ENCODE measurements around the gene CLMN. TPM values are rescaled to one million over a fixed set of nuclear protein-coding genes. Genes with fewer than 3 reads are reported as not detected.

The CLMN gene
- total RNA-seq, 1 experiment from 2014 or later, result 33.4 TPM

- TF ChIP-seq POLR2AphosphoS5 (IDR thresholded peaks at IDR 0.05; ENCODE audit: low read depth, low read length) (no peak), CBX3 (IDR thresholded peaks at IDR 0.05; ENCODE audit: low read depth) (no peak), ZNF274 (IDR thresholded peaks at IDR 0.05; ENCODE audit: low read depth, low read length) (no peak), SP1 (IDR thresholded peaks at IDR 0.05; ENCODE audit: low read depth) (no peak), YY1 (IDR thresholded peaks at IDR 0.05; ENCODE audit: extremely low read depth, insufficient replicate concordance, low read depth, low read length) (no peak), TCF7L2 (IDR thresholded peaks at IDR 0.05; ENCODE audit: borderline replicate concordance, extremely low read depth, insufficient read depth, insufficient read length) (no peak), ELF1 (IDR thresholded peaks at IDR 0.05; ENCODE audit: borderline replicate concordance, low read depth) (no peak)
- TF ChIP-seq, protein P1, sequence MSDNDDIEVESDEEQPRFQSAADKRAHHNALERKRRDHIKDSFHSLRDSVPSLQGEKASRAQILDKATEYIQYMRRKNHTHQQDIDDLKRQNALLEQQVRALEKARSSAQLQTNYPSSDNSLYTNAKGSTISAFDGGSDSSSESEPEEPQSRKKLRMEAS (IDR thresholded peaks at IDR 0.05), result no peak
- TF ChIP-seq, protein P2, sequence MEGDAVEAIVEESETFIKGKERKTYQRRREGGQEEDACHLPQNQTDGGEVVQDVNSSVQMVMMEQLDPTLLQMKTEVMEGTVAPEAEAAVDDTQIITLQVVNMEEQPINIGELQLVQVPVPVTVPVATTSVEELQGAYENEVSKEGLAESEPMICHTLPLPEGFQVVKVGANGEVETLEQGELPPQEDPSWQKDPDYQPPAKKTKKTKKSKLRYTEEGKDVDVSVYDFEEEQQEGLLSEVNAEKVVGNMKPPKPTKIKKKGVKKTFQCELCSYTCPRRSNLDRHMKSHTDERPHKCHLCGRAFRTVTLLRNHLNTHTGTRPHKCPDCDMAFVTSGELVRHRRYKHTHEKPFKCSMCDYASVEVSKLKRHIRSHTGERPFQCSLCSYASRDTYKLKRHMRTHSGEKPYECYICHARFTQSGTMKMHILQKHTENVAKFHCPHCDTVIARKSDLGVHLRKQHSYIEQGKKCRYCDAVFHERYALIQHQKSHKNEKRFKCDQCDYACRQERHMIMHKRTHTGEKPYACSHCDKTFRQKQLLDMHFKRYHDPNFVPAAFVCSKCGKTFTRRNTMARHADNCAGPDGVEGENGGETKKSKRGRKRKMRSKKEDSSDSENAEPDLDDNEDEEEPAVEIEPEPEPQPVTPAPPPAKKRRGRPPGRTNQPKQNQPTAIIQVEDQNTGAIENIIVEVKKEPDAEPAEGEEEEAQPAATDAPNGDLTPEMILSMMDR (IDR thresholded peaks at IDR 0.05 in 2 of 3, conservative IDR thresholded peaks at IDR 0.05 in 1 of 3; ENCODE audit: borderline replicate concordance in 1 of 3, insufficient read depth in 1 of 3, low read depth in 2 of 3, low read length in 2 of 3), result no peak
- TF ChIP-seq, protein P3, sequence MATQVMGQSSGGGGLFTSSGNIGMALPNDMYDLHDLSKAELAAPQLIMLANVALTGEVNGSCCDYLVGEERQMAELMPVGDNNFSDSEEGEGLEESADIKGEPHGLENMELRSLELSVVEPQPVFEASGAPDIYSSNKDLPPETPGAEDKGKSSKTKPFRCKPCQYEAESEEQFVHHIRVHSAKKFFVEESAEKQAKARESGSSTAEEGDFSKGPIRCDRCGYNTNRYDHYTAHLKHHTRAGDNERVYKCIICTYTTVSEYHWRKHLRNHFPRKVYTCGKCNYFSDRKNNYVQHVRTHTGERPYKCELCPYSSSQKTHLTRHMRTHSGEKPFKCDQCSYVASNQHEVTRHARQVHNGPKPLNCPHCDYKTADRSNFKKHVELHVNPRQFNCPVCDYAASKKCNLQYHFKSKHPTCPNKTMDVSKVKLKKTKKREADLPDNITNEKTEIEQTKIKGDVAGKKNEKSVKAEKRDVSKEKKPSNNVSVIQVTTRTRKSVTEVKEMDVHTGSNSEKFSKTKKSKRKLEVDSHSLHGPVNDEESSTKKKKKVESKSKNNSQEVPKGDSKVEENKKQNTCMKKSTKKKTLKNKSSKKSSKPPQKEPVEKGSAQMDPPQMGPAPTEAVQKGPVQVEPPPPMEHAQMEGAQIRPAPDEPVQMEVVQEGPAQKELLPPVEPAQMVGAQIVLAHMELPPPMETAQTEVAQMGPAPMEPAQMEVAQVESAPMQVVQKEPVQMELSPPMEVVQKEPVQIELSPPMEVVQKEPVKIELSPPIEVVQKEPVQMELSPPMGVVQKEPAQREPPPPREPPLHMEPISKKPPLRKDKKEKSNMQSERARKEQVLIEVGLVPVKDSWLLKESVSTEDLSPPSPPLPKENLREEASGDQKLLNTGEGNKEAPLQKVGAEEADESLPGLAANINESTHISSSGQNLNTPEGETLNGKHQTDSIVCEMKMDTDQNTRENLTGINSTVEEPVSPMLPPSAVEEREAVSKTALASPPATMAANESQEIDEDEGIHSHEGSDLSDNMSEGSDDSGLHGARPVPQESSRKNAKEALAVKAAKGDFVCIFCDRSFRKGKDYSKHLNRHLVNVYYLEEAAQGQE (IDR thresholded peaks at IDR 0.05; ENCODE audit: low read depth), result no peak
- TF ChIP-seq, protein P4, sequence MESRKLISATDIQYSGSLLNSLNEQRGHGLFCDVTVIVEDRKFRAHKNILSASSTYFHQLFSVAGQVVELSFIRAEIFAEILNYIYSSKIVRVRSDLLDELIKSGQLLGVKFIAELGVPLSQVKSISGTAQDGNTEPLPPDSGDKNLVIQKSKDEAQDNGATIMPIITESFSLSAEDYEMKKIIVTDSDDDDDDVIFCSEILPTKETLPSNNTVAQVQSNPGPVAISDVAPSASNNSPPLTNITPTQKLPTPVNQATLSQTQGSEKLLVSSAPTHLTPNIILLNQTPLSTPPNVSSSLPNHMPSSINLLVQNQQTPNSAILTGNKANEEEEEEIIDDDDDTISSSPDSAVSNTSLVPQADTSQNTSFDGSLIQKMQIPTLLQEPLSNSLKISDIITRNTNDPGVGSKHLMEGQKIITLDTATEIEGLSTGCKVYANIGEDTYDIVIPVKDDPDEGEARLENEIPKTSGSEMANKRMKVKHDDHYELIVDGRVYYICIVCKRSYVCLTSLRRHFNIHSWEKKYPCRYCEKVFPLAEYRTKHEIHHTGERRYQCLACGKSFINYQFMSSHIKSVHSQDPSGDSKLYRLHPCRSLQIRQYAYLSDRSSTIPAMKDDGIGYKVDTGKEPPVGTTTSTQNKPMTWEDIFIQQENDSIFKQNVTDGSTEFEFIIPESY (IDR thresholded peaks at IDR 0.05; ENCODE audit: extremely low read depth, insufficient replicate concordance, low read length), result no peak
- Histone ChIP-seq H3K79me2 (ENCODE audit: insufficient read depth, low read length) (peaks cover 24% of the 10 kb centered on the region; the same call in 1 of the 2 replicates), H3K27me3 (ENCODE audit: insufficient read depth, low read length) (no peaks in the 10 kb centered on the region), H3K4me1 (ENCODE audit: control insufficient read depth in 1 of 2, insufficient read depth in 2 of 2, low read length in 2 of 2) (peaks cover 12 to 46% of the 10 kb centered on the region in 2 experiments), H3K9me3 (ENCODE audit: control insufficient read depth in 1 of 2, insufficient read depth in 1 of 2, low read depth in 1 of 2, low read length in 2 of 2) (no peaks in the 10 kb centered on the region), H3K4me2 (ENCODE audit: low read length) (peak overlapping the region; percentile 40; the same call in 1 of the 2 replicates), H4K20me1 (ENCODE audit: insufficient read depth) (no peaks in the 10 kb centered on the region), H3K27ac (ENCODE audit: low read depth, low read length) (no peak overlapping the region), H3K9ac (ENCODE audit: low read length) (no peak overlapping the region), H3K36me3 (ENCODE audit: control insufficient read depth in 1 of 2, insufficient read depth in 2 of 2, low read length in 2 of 2) (no peaks in the 10 kb centered on the region), H3K9me2 (ENCODE audit: insufficient read depth) (no peaks in the 10 kb centered on the region), H3K4me3 (replicated peaks in 1 of 2; ENCODE audit: low read depth in 1 of 2, low read length in 2 of 2) (no peak overlapping the region), H2AFZ (ENCODE audit: low read depth, low read length, poor library complexity, severe bottlenecking) (no peak overlapping the region)
- DNase-seq (ENCODE audit: low read depth, low spot score), result no peak
- BruUV-seq (replicated peaks), result no TSS peak
- POLR2A ChIA-PET, result no interaction called here
- intact Hi-C loops (cut with micrococcal nuclease), result no loop called here
- CTCF ChIA-PET, result no interaction called here
- RAD21 ChIA-PET (ENCODE audit: low non-redundant PET in 1 of 2, low total read pairs in 2 of 2, uncharacterized antibody in 2 of 2, unreplicated experiment in 2 of 2), result no interaction called here
- no peak for ATAC-seq
These were observed 7.4 kb downstream of the CLMN start for GRCh38 chr14:95312311-95312710.
